Suprapubic skin (tissue), 4 donors: Measurements from ENCODE around the gene PBOV1.

Experiments used
- POLR2A ChIP-seq, 2 donors: fragments of 450-650 bp; IDR thresholded peaks; one replicate each; pipeline ENCODE4 v1.6.1; 2017; ENCODE audit warnings: antibody characterized with exemption in 2 of 2, mild to moderate bottlenecking in 2 of 2, moderate library complexity in 2 of 2
- POLR2AphosphoS5 ChIP-seq, 3 donors: sonication (generic); formaldehyde crosslinking; IDR thresholded peaks; one replicate each; pipeline ENCODE4 v1.6.1; 2017; ENCODE audit warnings: antibody characterized with exemption in 3 of 3
- TF ChIP-seq, protein P1 (sequence below), 2 donors: fragments of 200-600 bp in 1 of 2; fragments of 450-650 bp in 1 of 2; sonication (generic) in 1 of 2; IDR thresholded peaks; one replicate each; pipeline ENCODE4 v1.5.1; 2016 to 2019; ENCODE audit warnings: antibody characterized with exemption in 2 of 2, mild to moderate bottlenecking in 1 of 2, moderate library complexity in 1 of 2

DNA sequence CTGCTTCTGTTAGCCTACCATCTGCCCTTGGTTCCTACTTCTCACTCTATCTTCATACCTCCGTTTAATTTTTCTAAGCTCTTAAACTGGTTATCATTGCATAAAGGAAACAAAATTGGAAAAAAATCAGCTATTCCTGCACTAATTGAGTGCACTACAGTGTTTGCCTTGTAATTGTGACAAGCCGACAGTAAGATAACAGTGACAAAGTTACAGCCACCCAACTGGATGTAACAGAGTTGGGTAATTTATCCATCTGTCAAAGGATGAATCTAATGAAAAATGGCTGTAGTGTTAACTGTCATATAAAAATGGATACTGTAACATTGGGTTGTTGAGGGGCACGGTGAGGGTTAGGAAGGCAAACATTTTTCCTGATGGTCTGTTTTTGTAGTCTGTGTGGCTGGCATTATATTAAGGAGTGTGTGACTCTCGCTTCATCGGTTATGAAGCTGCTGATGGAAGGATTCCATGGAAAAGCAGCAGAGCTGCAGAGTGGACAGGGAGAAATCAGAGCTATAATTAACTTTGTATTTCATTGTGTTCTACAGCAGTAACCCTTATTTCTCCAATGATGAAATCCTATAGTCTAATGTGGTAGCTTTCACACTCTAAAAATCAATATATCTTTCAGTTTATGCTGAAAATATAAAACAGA, 12.7 kb downstream of the PBOV1 start:
- TF ChIP-seq, protein P1, sequence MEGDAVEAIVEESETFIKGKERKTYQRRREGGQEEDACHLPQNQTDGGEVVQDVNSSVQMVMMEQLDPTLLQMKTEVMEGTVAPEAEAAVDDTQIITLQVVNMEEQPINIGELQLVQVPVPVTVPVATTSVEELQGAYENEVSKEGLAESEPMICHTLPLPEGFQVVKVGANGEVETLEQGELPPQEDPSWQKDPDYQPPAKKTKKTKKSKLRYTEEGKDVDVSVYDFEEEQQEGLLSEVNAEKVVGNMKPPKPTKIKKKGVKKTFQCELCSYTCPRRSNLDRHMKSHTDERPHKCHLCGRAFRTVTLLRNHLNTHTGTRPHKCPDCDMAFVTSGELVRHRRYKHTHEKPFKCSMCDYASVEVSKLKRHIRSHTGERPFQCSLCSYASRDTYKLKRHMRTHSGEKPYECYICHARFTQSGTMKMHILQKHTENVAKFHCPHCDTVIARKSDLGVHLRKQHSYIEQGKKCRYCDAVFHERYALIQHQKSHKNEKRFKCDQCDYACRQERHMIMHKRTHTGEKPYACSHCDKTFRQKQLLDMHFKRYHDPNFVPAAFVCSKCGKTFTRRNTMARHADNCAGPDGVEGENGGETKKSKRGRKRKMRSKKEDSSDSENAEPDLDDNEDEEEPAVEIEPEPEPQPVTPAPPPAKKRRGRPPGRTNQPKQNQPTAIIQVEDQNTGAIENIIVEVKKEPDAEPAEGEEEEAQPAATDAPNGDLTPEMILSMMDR (IDR thresholded peaks at IDR 0.05), result no peak
- TF ChIP-seq POLR2A (IDR thresholded peaks at IDR 0.05) (no peak), POLR2AphosphoS5 (IDR thresholded peaks at IDR 0.05) (no peak)
